Adrenal gland (tissue), 12 donors: ENCODE results near the gene SPP1. TPM values are rescaled to one million over a fixed set of nuclear protein-coding genes. Genes with fewer than 3 reads are reported as not detected.

Experiments used
- DNase-seq, 7 donors: peaks; one replicate each; pipeline ENCODE4 v3.0.0-alpha.2; 2019 to 2020
- H3K27ac ChIP-seq, 5 donors: fragments of 200-600 bp; sonication (generic) in 4 of 5; 1 replicate in 3 of 5; 2 replicates in 2 of 5; pipeline versions ENCODE4 v1.5.1 to v1.8.0; 2016 to 2020; ENCODE audit warnings: mild to moderate bottlenecking in 1 of 5
- H3K27me3 ChIP-seq: fragments of 200-600 bp; 2 replicates; pipeline ENCODE4 v1.8.0; 2021
- H3K36me3 ChIP-seq, 2 donors: fragments of 200-600 bp; replicated peaks in 1 of 2; 1 replicate in 1 of 2; 2 replicates in 1 of 2; pipeline versions ENCODE4 v1.5.1 to v1.8.0; 2018 to 2022
- H3K4me1 ChIP-seq, 2 donors: fragments of 200-600 bp; replicated peaks in 1 of 2; 1 replicate in 1 of 2; 2 replicates in 1 of 2; pipeline versions ENCODE4 v1.5.1 to v1.8.0; 2018 to 2021
- H3K4me3 ChIP-seq, 4 donors: fragments of 200-600 bp; sonication (generic) in 3 of 4; one replicate each; pipeline ENCODE4 v1.5.1; 2016 to 2018
- H3K9me3 ChIP-seq, 3 donors: fragments of 200-600 bp; sonication (generic) in 1 of 3; replicated peaks in 1 of 3; 1 replicate in 2 of 3; 2 replicates in 1 of 3; pipeline versions ENCODE4 v1.5.1 to v1.8.0; 2016 to 2021
- POLR2A ChIP-seq, 2 donors: fragments of 450-650 bp; IDR thresholded peaks; one replicate each; pipeline ENCODE4 v1.6.1; 2017; ENCODE audit warnings: antibody characterized with exemption in 2 of 2, mild to moderate bottlenecking in 2 of 2, moderate library complexity in 1 of 2
- WGBS, 4 donors: extraction: QIAGEN DNeasy Blood & Tissue Kit in 2 of 4; methylation state at CpG; one replicate each; pipeline versions ENCODE4 v1.1.5 to v1.1.7; 2013 to 2017; 5-methylcytosine and 5-hydroxymethylcytosine counted together
- intact Hi-C, 2 donors: fragments of 100-400 bp; cut with DNase I; formaldehyde crosslinking; loops; one replicate each; pipeline versions ENCODE4 v1.14.1 to v1.15.0; 2022 to 2023
- polyA plus RNA-seq, 3 donors: library from polyadenylated mRNA; stranded (reverse); fragments of 200-250 nt in 2 of 3; fragments of 350-450 nt in 1 of 3; fragmentation: Illumina TruSeq in 1 of 3; extraction: RNeasy Lipid Tissue Mini Kit (QIAGEN cat#74804) in 1 of 3; gene quantifications; one replicate each; pipeline ENCODE4 v1.2.3, GENCODE V29; 2013 to 2014
- total RNA-seq, 9 donors: library from RNA; depleted of rRNA in 4 of 9; stranded (reverse); fragments of >200 nt in 4 of 9; fragments of 120-200 nt in 1 of 9; fragmentation: NEBNext Ultra II Directional in 1 of 9; extraction: Animal tissue kit (Norgen Biotek cat#: 25700) in 1 of 9; gene quantifications; one replicate each; pipeline versions ENCODE4 v1.1.0 to v1.2.4, GENCODE V29; 2013 to 2023
- TF ChIP-seq, protein P1 (sequence below), 6 experiments: fragments of 450-650 bp in 4 of 6; fragments of 200-600 bp in 2 of 6; sonication (generic) in 1 of 6; IDR thresholded peaks; 1 replicate in 5 of 6; 2 replicates in 1 of 6; pipeline versions ENCODE4 v1.5.1 to v1.8.0; 2016 to 2021; ENCODE audit warnings: antibody characterized with exemption in 6 of 6, mild to moderate bottlenecking in 2 of 6, moderate library complexity in 1 of 6
- donor health status: healthy with polysubstance abuse.
- donor health status: Bipolar disorder and iron deficiency.
- donor health status: DM: yes; HTN: yes; CAD: no.
- donor health status: DM: no; HTN: no; CAD: no.
- donor health status: DM: no; HTN: no; CAD: no.
- donor health status: DM: yes; HTN: yes; CAD: no.

Gene SPP1
- total and polyA plus RNA-seq, 12 donors, result 5.2 to 166 (median 39.3) TPM

DNA sequence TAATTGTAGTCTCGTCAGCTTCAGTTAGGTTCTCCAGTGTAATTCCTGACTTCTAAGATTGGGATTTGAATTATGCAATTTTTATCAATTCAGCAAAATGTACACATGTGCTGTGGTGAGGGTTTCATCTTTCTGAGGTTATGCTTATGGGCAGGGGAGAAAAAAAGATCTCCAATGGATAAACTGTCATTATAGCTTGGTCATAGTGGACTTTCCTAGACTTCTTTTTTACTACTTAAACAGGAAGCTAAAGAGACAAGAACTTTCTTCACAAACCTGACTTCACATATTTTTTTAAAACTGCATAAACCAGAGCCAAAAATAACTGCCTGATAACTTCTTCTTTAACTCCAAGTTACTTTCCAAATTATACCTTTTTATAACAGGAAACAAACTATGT, 21.7 kb upstream of the SPP1 start:
- Histone ChIP-seq H3K4me3 (no peak overlapping the region), H3K4me1 (peaks cover 8 to 15% of the 10 kb centered on the region in 2 donors), H3K27me3 (no peaks in the 10 kb centered on the region), H3K27ac (no peak overlapping the region), H3K9me3 (no peaks in the 10 kb centered on the region), H3K36me3 (no peaks in the 10 kb centered on the region)
- WGBS, 4 donors, result 86 to 87% (median 86%) methylated on average over 1 of the region's 1 CpG
- intact Hi-C loops, result no loop called here
- DNase-seq, result no peak
- TF ChIP-seq, protein P1, sequence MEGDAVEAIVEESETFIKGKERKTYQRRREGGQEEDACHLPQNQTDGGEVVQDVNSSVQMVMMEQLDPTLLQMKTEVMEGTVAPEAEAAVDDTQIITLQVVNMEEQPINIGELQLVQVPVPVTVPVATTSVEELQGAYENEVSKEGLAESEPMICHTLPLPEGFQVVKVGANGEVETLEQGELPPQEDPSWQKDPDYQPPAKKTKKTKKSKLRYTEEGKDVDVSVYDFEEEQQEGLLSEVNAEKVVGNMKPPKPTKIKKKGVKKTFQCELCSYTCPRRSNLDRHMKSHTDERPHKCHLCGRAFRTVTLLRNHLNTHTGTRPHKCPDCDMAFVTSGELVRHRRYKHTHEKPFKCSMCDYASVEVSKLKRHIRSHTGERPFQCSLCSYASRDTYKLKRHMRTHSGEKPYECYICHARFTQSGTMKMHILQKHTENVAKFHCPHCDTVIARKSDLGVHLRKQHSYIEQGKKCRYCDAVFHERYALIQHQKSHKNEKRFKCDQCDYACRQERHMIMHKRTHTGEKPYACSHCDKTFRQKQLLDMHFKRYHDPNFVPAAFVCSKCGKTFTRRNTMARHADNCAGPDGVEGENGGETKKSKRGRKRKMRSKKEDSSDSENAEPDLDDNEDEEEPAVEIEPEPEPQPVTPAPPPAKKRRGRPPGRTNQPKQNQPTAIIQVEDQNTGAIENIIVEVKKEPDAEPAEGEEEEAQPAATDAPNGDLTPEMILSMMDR (IDR thresholded peaks at IDR 0.05), result no peak
- TF ChIP-seq POLR2A (IDR thresholded peaks at IDR 0.05), result no peak

DNA sequence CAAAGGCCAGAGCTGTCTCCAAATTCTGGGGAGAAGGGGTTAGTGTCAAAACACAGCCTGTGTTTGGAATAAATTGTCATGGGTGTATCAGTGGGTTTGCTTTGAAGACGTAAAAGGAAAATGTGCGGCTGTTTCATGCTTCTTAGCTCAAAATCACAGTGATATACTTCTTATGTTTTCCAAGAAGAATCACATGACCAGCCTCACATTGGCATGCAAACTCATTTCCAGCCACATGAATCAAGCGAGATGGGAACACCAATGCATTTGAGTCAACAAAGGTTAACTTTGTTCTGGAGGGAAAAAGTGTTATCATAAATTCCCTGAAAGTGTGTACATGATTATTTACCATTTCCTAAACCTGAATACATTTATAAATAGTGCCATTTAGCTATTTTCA, 19.0 kb upstream of the SPP1 start:
- Histone ChIP-seq H3K9me3 (no peaks in the 10 kb centered on the region), H3K4me1 (no peaks in the 10 kb centered on the region), H3K27ac (no peak overlapping the region), H3K27me3 (no peaks in the 10 kb centered on the region), H3K36me3 (no peaks in the 10 kb centered on the region), H3K4me3 (no peak overlapping the region)
- no peak for DNase-seq
- TF ChIP-seq, protein P1 (IDR thresholded peaks at IDR 0.05), result no peak
- no peak for TF ChIP-seq POLR2A (IDR thresholded peaks at IDR 0.05)
- intact Hi-C loops, result no loop called here
- 92 to 96% (median 93%) methylated on average over 3 of the region's 3 CpGs for WGBS, 4 donors

DNA sequence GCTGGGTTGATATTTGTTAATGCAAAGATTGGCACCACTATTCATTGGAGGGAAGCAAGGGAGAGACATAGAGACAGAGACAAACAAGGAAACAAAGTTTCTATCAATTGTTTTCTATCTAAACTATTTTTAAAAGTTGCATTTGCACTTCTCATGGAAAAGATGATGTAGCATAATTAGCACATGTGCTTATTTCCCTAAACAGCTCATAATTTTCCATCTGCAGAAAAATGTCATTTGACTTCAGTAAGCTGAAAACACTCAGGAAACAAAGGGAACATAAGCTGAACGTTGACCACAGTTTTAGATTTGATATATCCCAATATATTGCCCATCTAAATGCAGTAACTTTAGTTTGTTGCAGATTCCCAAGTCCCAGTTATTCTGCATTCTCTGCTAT, 18.5 kb upstream of the SPP1 start:
- Histone ChIP-seq H3K27ac (no peak overlapping the region), H3K27me3 (no peaks in the 10 kb centered on the region), H3K4me1 (peaks cover 0 to 2% of the 10 kb centered on the region in 2 donors), H3K4me3 (no peak overlapping the region), H3K9me3 (no peaks in the 10 kb centered on the region), H3K36me3 (no peaks in the 10 kb centered on the region)
- intact Hi-C loops, result no loop called here
- no peak for DNase-seq
- WGBS, 4 donors, result 56 to 80% (median 73%) methylated on average over 1 of the region's 1 CpG
- TF ChIP-seq POLR2A (IDR thresholded peaks at IDR 0.05), result no peak
- TF ChIP-seq, protein P1 (IDR thresholded peaks at IDR 0.05), result no peak

DNA sequence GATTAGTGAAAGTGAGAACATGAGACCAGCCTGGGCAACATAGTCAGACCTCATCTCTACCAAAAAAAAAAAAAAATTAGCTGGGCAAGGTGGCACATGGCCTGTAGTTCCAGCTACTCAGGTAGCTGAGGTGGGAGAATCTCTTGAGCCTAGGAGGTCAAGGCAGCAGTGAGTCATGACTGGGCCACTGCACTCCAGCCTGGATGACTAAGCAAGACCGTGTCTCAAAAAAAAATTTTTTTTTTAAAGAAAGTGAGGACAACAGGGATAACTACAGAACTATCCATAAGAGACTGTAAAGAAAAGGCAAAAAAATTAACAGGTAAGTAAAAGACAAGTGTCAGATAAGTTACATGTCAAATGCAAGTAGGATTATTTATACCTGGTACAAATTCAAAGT, 13.5 kb upstream of the SPP1 start:
- H3K4me1 ChIP-seq, result peaks cover 7% of the 10 kb centered on the region in 2 donors
- DNase-seq, result peak; percentile 45 to 76 (median 63)
- H3K4me3 ChIP-seq, result no peak overlapping the region
- no peaks in the 10 kb centered on the region for H3K9me3 ChIP-seq
- H3K27ac ChIP-seq, result no peak overlapping the region
- no peaks in the 10 kb centered on the region for H3K36me3 ChIP-seq
- no peaks in the 10 kb centered on the region for H3K27me3 ChIP-seq
- intact Hi-C loops, result no loop called here
- TF ChIP-seq, protein P1 (IDR thresholded peaks at IDR 0.05), result no peak
- TF ChIP-seq POLR2A (IDR thresholded peaks at IDR 0.05), result no peak
- 21 to 41% (median 38%) methylated on average over 1 of the region's 1 CpG for WGBS, 4 donors
